ENCODE measurements around the gene SGPL1. TPM values are rescaled to one million over a fixed set of nuclear protein-coding genes. Genes with fewer than 3 reads are reported as not detected.

The SGPL1 gene
- total RNA-seq, 4 donors from 2014 or later: 12.9 to 31.0 (median 21.3) TPM

DNA sequence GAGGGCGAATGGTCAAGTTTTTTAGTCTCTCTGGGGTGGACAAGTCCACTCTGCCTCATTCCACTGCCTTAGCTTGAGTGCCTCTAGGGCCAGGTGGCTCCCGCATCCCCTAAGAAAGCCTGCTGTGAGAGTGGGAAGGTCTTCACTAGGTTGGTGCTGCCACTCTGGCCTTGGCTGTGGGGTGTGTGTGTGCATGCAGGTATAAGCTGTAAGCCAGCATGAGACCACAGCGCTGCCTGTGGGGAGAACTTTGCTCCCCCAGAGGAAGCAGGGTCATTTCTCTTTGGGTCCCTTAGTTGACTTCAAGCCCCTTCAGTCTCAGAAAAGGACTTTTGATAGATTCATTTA, 98.1 kb downstream of the SGPL1 start:
- Histone ChIP-seq H3K4me3 (no peak overlapping the region), H3K27me3 (peaks cover 0 to 17% (median 0%) of the 10 kb centered on the region in 4 donors), H3K4me1 (peaks cover 0 to 15% (median 12%) of the 10 kb centered on the region in 4 donors), H3K36me3 (no peaks in the 10 kb centered on the region), H3K9me3 (no peaks in the 10 kb centered on the region), H3K27ac (replicated peaks in 1 of 4) (no peak overlapping the region)
- intact Hi-C loops (cut with DNase I): no loop called here
- TF ChIP-seq POLR2AphosphoS5 (IDR thresholded peaks at IDR 0.05) (no peak), POLR2A (IDR thresholded peaks at IDR 0.05; ENCODE audit: low read depth) (no peak), EP300 (IDR thresholded peaks at IDR 0.05) (no peak)
- TF ChIP-seq, protein P1, sequence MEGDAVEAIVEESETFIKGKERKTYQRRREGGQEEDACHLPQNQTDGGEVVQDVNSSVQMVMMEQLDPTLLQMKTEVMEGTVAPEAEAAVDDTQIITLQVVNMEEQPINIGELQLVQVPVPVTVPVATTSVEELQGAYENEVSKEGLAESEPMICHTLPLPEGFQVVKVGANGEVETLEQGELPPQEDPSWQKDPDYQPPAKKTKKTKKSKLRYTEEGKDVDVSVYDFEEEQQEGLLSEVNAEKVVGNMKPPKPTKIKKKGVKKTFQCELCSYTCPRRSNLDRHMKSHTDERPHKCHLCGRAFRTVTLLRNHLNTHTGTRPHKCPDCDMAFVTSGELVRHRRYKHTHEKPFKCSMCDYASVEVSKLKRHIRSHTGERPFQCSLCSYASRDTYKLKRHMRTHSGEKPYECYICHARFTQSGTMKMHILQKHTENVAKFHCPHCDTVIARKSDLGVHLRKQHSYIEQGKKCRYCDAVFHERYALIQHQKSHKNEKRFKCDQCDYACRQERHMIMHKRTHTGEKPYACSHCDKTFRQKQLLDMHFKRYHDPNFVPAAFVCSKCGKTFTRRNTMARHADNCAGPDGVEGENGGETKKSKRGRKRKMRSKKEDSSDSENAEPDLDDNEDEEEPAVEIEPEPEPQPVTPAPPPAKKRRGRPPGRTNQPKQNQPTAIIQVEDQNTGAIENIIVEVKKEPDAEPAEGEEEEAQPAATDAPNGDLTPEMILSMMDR (IDR thresholded peaks at IDR 0.05): no peak
- no peak for DNase-seq (ENCODE audit: extremely low spot score)
- 96% methylated on average over 3 of the region's 3 CpGs for WGBS

- intact Hi-C loops (cut with DNase I): no loop called here
- Histone ChIP-seq H3K4me1 (peaks cover 0 to 15% (median 12%) of the 10 kb centered on the region in 4 donors), H3K36me3 (no peaks in the 10 kb centered on the region), H3K27ac (replicated peaks in 1 of 4) (no peak overlapping the region), H3K9me3 (no peaks in the 10 kb centered on the region), H3K4me3 (no peak overlapping the region), H3K27me3 (peaks cover 0 to 22% (median 0%) of the 10 kb centered on the region in 4 donors)
- 80% methylated on average over 10 of the region's 10 CpGs for WGBS
- DNase-seq (ENCODE audit: extremely low spot score): no peak
- TF ChIP-seq POLR2A (IDR thresholded peaks at IDR 0.05; ENCODE audit: low read depth) (no peak), POLR2AphosphoS5 (IDR thresholded peaks at IDR 0.05) (no peak), EP300 (IDR thresholded peaks at IDR 0.05) (no peak)
- TF ChIP-seq, protein P1 (IDR thresholded peaks at IDR 0.05): no peak
Measured at GRCh38 chr10:70914316-70914864, 98.6 kb downstream of the SGPL1 start.

GRCh38 chr10:70915206-70915605, 99.5 kb downstream of the SGPL1 start:
- Histone ChIP-seq H3K4me1 (peaks cover 0 to 15% (median 12%) of the 10 kb centered on the region in 4 donors), H3K36me3 (no peaks in the 10 kb centered on the region), H3K27me3 (peaks cover 0 to 30% (median 0%) of the 10 kb centered on the region in 4 donors), H3K27ac (replicated peaks in 1 of 4) (no peak overlapping the region), H3K9me3 (no peaks in the 10 kb centered on the region), H3K4me3 (no peak overlapping the region)
- intact Hi-C loops (cut with DNase I): no loop called here
- DNase-seq (ENCODE audit: extremely low spot score): no peak
- 90% methylated on average over 5 of the region's 5 CpGs for WGBS
- TF ChIP-seq EP300 (IDR thresholded peaks at IDR 0.05) (no peak), POLR2A (IDR thresholded peaks at IDR 0.05; ENCODE audit: low read depth) (no peak), POLR2AphosphoS5 (IDR thresholded peaks at IDR 0.05) (no peak)
- TF ChIP-seq, protein P1 (IDR thresholded peaks at IDR 0.05): no peak

DNA sequence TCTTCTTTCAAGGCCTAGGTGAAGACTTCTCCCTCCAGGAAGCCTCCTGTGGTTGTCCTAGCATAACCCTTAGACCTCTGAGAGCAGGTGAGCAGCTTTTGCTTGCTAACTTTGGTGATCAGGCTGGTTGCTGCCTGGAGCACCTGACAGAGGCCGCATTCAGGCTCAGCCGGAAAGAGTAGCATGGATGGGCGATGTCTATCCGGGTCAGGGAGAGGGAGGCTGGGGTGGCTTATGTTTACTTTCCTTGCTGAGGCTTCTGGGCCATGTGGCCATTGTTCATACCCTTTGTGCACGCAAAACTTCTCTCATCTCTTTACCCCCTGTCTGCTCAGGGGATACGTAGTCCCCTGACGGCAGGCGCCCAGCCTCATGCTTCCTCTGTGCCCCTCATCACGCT, 100.1 kb downstream of the SGPL1 start:
- H3K27me3 ChIP-seq: peaks cover 0 to 31% (median 0%) of the 10 kb centered on the region in 4 donors
- H3K36me3 ChIP-seq: no peaks in the 10 kb centered on the region
- no peak for TF ChIP-seq POLR2AphosphoS5 (IDR thresholded peaks at IDR 0.05)
- TF ChIP-seq, protein P1 (IDR thresholded peaks at IDR 0.05): no peak
- no peak for TF ChIP-seq EP300 (IDR thresholded peaks at IDR 0.05)
- no peak for TF ChIP-seq POLR2A (IDR thresholded peaks at IDR 0.05; ENCODE audit: low read depth)
- H3K4me1 ChIP-seq: peaks cover 0 to 15% (median 12%) of the 10 kb centered on the region in 4 donors
- 85% methylated on average over 9 of the region's 9 CpGs for WGBS
- intact Hi-C loops (cut with DNase I): no loop called here
- H3K4me3 ChIP-seq: no peak overlapping the region
- no peak overlapping the region for H3K27ac ChIP-seq (replicated peaks in 1 of 4)
- H3K9me3 ChIP-seq: no peaks in the 10 kb centered on the region
- no peak for DNase-seq (ENCODE audit: extremely low spot score)

DNA sequence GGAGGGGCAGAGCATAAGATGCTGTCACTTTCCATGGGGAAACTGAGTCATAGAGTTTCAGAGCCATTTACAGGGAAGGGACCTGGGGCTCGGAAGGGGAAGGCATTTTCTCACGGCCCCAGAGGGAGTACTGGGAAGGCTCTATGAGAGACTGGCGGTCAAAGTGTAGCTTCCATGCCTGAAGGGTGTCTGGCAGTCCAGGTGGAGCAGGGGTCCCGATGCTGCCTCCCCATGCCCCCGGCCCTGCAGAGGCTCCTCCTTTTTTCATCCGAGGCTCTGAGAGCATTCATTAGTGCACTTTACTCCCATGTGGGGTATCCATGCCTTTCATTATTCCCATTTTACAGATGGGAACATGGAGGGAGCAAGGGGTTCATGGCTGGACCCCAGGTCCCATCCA, 100.5 kb downstream of the SGPL1 start:
- WGBS: 100% methylated on average over 1 of the region's 6 CpGs
- Histone ChIP-seq H3K4me1 (peaks cover 0 to 15% (median 12%) of the 10 kb centered on the region in 4 donors), H3K36me3 (no peaks in the 10 kb centered on the region), H3K27me3 (peaks cover 0 to 31% (median 0%) of the 10 kb centered on the region in 4 donors), H3K9me3 (no peaks in the 10 kb centered on the region), H3K4me3 (no peak overlapping the region), H3K27ac (replicated peaks in 1 of 4) (no peak overlapping the region)
- DNase-seq (ENCODE audit: extremely low spot score): no peak
- intact Hi-C loops (cut with DNase I): no loop called here
- TF ChIP-seq POLR2AphosphoS5 (IDR thresholded peaks at IDR 0.05) (no peak), POLR2A (IDR thresholded peaks at IDR 0.05; ENCODE audit: low read depth) (no peak)
- TF ChIP-seq, protein P1 (IDR thresholded peaks at IDR 0.05): no peak

Data from esophagus muscularis mucosa (tissue), 4 donors.